ENCODE measurements around the gene FAM193B.

- TF ChIP-seq SOX6 (IDR thresholded peaks at IDR 0.05): no peak
- no peak for TF ChIP-seq HEY1 (CRISPR knock-in tag; IDR thresholded peaks at IDR 0.05; ENCODE audit: borderline replicate concordance)
- no peak for TF ChIP-seq ATF3 (IDR thresholded peaks at IDR 0.05)
- TF ChIP-seq ATF3 (CRISPR knock-in tag; conservative IDR thresholded peaks at IDR 0.05): no peak
- no peak for TF ChIP-seq PATZ1 (CRISPR knock-in tag; IDR thresholded peaks at IDR 0.05; ENCODE audit: borderline replicate concordance)
- no peak for TF ChIP-seq CTCF (IDR thresholded peaks at IDR 0.05 in 2 of 3, conservative IDR thresholded peaks at IDR 0.05 in 1 of 3; ENCODE audit: insufficient read depth in 2 of 3, low read depth in 1 of 3, low read length in 3 of 3)
- no peak for TF ChIP-seq ZKSCAN8 (CRISPR knock-in tag; IDR thresholded peaks at IDR 0.05)
- TF ChIP-seq CHD4 (IDR thresholded peaks at IDR 0.05; ENCODE audit: insufficient read depth, insufficient replicate concordance, low read depth, low read length, poor library complexity, severe bottlenecking): no peak
- no peak for TF ChIP-seq POLR2AphosphoS5 (IDR thresholded peaks at IDR 0.05; ENCODE audit: control insufficient read depth, insufficient read depth, low read depth, low read length)
- TF ChIP-seq MEF2D (tag; conservative IDR thresholded peaks at IDR 0.05; ENCODE audit: low read depth): no peak
Measured at GRCh38 chr5:177593511-177593910, 39.1 kb upstream of the FAM193B start.

Measured in K562 (cell line).